Measurements from ENCODE around the gene MRPS18A.
"Not testable (repeated sequence)": the region's sequence is repeated elsewhere in the genome, so short reads cannot be mapped to it uniquely, and the experiment has no call there.

The MRPS18A gene

DNA sequence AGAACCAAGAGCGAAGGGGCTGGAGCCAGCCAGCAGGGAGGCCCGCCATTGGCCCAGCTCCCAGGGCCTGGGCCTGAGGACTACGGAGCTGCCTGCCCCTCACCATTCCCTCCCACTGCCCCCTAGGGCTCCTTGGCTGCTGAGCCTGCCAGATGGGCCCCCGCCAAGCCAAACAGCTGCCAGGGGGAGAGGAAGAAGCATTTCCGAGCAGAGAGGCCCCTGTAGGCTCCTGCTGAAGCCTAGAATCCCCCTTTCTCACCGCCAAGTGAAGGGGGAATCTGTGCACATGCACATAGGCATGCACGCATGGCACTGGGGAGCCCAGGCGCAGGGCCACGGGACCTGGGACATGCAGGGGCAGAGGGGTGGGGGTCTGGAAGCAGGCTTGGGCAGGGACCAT lies 28.5 kb upstream of the MRPS18A start:
- DNase-seq, result no peak

DNA sequence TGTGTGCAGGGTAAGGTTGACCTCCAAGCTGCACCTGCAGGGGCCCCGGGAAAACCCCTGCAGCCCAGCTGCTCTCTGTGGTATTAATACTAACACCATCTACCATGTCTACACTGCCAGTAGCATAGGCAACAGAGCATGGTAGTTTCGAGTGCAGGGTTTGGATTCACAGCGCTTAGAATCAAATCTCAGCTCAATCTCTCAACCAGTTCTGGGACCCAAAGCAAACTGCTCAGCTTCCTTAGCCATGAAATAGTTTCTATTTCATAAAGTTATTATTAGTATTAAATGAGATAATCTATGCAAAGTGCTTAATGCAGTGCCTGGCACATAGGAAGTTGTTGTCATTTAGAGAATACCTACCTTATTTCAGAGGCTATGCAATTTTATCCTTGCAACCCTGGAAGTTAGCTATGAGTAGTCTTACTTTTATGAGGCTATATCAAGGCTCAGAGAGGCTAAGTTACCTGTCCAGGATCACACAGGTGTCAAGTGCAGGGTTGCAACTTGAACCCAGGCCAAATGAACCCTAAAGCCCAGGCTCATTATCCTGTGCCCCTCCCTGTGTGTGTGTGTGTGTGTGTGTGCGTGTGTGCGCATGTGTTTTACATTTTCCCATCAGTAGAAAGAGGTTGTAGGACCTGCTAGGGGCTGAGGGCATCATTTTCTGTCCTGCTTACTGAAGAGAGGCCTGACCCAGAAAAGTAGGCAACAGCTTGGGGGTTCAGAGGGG lies 27.6 kb upstream of the MRPS18A start:
- peak; percentile 38 for DNase-seq

DNA sequence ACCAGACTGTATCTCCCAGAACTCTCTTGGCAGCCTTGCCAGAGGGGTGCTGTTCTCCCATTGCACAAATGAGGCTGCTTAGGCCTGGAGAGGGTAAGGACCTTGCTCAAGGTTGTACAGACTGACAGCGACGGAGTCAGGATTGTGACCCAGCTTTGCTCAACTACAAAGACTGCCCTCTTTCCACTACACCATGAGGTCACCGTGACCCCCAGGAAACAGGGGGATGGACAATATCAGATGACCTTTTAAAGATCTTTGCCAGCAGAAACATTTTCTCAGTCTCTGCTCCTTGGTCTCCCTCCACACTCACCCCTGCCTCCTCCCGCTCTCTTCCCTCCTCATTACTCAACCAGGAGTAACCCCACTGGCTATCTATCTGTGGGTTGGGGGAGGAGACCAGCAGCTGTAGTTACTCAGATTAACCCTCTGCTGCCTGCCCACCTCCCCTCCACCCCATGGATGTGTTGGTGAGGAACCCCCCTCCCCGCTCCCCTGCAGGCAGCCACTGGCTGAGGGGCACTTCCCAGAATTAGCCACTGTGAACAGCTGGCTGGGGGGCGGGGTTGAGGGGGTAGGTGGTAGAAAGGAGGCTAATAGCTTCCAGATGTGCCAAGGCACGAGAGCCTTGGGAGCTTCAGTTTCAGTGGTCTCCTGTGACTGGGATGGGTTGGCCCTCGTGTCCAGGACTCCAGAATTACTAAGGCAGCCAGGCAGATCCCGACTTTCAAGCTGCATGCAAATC lies 26.9 kb upstream of the MRPS18A start:
- DNase-seq, result no peak

DNA sequence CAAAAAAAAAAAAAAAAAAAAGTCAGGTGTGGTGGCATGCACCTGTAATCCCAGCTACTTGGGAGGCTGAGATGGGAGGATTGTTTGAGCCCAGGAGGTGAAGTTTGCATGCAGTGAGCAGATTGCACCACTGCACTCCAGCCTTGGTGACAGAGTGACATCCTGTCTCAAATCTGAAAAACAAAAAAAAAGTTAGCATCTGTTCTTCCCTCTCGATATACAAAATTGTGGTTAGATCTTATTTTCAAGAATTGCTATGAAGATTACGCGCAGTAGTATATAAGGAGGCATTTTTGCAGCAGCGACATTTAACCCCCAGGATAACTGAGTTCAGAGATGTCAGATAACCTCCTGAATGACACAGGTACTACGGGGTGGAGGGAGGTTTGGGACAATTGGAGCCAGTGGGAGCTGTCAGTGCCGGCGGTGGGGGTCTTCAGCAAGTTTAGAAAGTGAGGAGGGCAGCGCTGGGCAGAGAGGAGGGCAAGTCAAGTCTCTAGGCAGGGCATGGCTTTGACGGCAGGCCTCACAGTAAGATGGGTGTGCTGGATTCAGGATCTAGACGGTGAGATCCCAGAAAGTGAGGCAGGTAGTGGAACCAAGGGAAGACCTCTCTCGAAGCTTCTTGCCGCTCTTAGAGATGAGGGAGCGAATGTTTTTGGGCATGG lies 26.2 kb upstream of the MRPS18A start:
- DNase-seq, result no peak

DNA sequence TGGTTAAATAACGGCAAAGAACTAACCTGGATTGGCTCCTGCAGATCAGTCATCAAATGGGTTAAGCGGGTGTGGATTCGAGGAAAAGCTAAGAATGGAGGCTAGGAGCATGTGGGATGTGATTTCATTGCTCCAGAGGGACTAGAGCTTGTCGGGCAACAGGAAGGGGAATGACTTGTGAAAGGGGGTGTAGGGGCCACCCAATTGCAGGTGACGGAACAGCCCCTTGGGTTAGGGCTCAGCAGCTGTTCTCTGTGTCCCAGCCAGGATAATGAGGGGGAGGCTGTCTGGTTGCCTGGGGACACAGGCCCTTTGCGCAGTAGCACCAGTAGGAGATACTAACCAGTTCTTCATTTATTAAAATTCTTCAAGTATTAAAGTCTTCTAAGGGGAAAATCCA lies 25.0 kb upstream of the MRPS18A start:
- no peak for DNase-seq

DNA sequence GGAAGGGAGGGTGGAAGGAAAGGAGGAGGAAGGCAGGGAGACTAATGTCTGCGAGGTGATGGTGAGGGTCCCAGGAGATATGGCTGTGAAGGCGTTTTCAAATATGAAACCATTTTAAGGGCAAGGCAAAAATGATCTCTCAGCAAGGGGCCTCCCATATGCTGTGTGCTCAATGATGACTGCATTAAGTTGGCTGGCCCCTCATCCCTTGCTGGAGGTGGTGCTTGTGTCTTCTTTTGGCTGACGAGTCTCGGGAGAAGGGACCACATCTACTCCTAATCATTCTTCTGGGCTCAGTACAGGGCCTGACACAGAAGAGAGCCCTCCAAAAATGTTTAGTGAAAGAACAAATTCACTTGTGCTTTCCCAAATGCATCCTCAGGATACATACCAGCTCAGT lies 23.0 kb upstream of the MRPS18A start:
- no peak for DNase-seq

DNA sequence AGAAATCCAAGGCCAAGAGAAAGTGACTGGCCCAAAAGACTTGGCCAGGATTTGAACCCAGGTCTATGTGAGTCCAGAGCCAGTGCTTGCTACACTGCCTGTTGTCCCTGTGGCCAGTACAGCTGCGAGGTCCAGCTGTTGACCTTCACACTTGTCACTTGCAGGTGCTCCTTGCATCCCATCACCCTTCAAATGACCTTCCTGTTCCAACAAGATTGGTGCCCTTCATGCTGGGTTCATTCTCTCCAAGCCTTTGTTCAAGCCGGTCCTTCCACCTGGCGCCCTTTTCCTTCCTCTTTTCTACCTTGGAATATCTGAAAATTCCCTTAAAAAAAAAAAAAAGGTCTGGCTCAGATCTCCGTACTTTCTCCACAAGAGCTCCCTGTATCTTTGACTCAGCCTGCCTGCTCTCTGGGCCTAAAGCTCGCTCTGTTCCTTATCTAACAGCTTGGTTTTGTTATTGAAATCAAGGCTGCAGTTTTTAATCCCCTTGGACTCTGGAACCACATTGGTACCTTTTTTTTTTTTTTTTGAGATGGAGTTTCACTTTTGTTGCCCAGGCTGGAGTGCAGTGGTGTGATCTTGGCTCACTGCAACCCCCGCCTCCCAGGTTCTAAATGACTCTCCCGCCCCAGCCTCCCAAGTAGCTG lies 22.2 kb upstream of the MRPS18A start:
- DNase-seq, result no peak

DNA sequence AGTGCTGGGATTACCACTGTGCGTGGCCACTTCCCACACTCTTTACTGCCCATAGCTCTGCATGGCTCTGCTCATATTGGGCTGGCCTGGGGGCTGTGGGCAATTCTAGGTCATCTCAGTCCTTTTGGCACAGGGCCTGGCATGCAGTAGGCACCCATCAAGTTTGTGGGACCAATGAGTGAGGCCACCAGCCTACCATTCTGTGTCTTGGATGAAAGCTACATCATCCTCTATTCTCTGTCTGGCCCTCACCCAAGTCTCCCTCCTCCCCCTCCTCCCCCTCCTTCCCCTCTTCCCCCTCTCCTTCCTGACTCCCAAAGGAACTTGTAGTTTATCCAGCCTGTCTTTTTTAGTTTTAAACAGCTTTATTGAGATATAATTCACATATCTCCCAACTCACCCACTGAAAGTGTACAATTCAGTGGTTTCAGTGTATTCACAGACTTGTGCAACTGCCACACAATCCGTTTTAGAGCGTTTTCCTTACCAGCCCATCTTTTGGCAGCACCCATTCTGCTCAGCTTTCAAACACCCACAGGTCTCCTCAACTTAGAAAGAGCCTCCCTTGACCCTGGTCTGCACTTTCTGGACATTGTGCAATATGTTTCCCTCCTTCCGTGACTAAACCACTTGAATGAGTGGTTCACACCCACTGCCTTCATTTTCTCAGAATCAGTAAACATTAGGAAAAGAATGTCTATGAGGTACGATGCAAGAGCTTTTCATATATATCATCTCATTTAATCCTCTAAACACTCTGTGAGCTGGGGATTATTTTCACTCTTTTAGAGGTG lies 21.5 kb upstream of the MRPS18A start:
- DNase-seq, result peak; percentile 46

DNA sequence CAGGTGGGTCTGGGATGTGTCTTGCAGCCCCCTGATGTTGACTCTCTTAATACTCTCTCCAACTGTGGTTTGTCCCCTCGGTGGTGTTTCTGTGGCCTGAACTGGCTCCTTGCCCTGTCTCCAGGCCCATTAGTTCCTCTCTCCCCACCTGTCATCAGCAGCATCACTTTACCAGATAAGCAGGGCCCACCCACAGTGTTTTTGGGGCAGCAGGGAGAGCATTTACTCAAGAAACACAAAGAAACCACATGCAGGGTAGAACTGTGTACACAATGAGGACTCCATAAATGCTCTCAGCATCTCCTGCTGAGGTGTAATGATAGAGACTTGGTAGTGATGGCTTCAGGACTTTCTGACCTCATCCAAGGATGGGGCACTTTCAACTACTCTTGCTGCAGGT lies 20.2 kb upstream of the MRPS18A start:
- DNase-seq, result no peak

DNA sequence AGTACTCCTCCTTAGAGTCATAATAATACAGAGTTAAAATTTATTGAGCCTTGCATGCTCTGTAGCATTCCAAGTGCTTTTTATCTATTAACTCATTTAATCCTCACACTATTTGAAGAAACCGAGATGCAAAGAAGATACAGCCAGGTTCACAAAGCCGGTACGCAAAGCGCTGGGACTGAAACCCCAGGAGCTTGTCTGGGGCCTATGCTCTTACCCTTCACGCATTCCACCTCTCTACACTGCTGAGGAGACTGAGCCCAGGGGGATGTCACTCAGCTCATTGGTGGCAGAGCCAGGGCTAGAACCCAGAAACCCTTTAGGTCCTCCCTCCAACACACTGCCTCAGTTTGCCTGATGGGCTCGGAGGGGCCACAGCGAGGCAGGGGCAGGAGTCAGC lies 19.7 kb upstream of the MRPS18A start:
- no peak for DNase-seq

DNA sequence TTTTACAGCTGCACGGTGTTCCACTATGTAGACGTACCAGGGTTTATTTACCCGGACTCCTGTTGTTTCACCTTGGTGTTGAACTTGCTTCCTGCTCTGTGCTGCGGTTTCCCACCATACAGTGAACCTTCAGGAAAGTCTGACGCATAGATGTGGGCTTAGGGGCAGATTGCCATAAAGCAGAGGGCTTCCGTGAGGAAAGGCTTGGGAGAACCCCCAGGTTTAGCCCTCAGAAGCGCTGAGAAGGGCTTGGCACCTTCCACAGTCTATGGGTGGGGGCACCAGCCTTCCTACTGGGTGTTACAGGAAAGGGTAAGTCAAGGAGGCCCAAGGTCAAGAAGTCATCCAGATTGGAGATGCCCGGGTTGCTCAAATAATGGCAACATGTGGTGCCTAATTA lies 19.2 kb upstream of the MRPS18A start:
- DNase-seq, result no peak

DNA sequence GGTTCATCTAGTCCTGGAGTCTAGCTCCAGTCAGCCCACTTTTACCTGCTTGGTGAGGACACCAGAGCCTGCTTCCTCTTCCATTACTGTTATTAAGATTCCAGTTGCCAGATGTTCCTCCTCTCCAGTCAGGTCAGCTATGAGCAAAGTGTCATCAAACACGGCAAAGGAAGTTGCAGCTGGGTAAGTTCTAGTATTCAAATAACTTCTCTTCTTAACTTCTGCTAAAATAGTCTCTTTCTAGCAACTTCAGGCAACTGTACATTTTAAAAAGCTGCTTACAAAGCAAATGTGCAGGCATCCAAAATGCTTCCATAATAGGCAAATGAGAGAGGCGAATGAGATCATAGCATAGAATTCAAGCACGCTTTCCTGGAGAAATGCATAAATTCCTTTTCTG lies 18.4 kb upstream of the MRPS18A start:
- peak; percentile 72 for DNase-seq

DNA sequence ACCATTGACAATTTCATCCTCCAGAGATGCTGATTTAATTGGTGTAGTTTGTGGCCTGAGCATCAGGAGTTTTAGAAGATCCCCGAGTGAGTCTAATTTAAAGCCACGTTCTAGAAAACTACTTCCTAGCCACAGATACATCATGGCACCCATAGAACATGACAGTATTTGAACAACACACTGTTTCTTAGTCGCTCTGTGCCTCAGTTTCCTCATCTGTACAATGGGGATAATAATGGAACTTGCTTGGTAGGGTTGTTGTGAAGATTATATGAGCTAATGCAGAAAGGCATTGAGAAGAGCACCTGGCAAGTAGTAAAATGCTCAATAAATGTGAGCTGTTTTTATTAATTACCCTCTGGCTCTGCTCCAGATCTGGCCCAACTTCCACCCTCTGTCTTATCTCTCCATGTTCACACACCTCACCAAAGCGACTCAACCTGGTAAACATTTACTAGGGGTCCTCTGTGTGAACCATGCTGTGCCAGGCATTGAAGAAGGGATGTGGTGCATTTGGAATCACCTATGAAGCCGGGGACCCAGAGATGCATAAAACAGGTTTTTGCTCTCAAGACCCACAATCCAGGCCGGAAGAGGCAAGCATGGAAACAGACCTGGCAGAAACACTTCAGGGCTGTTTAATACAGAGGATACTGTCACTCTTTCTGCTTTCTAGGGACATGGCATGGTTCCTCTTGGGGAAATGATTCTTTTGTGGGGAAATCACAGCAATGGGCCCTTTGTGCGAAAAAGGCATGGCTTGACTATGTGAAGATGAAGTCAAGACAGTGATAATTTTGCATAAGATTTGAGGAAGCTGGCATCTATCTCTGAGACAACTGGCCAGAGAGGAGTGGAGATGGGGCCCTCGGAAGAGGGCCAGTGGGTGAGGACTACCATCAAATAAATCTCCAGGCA lies 16.2 kb upstream of the MRPS18A start:
- peak; percentile 45 for DNase-seq

DNA sequence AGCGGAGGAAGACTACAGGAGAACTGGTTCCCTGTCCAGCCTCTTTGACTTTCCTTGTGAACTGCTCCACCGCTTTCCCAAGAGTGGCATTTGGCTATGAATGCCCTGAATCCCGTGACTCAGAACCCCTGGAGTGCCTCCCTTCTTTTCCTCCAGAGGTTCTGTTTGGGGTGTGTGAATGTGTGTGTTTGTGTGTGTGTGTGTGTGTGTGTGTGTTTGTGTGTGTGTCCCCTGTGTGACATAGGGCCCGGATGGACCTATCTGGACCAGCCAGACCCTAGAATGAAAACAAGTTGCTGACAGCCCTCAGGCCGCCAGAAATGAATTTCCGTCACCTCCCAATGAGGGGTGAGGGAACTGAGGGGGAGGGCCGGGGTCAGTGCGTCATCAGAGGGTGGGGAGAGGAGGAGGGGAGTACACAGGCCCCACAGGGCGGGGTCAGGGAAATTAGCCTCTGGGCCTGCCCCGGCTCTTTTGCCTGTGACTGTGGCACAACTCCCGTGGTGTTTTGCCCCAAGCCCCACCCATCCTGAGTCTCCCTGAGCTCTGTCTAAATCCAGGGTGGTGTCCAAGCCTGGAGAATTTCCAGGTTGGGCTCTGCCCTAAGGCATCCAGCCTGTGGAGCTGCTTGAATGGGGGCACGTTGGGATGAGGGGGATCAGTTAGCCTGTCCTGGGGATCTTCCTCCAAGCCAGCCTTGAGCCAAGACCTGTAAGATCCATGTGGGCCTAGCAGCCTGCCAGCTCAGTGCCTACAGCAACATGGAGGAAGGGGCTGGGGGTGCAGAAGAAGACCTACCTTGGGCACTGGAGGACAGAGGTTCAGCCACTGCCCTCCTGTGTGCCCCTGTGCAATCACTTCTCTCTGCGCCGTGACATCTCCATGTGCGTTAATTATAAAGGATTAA lies 15.2 kb upstream of the MRPS18A start:
- DNase-seq, result peak; percentile 98

DNA sequence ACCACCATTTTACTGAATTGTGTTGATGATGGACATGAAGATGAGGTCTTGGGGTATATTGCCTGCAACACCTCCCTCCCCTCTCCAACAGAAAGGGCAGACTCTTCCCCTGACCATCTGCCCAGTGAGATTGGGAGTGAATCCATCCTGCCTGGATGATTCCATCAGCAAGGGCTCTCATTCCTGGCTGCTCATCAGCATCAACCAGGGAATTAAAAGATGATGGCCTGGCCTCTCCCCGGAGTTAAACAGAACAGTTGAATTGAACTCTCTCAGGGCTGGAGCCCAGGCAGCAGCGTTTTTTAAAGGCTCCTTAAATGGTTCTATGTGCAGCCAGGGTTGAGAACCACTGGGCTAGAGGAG lies 14.6 kb upstream of the MRPS18A start:
- no peak for DNase-seq

DNA sequence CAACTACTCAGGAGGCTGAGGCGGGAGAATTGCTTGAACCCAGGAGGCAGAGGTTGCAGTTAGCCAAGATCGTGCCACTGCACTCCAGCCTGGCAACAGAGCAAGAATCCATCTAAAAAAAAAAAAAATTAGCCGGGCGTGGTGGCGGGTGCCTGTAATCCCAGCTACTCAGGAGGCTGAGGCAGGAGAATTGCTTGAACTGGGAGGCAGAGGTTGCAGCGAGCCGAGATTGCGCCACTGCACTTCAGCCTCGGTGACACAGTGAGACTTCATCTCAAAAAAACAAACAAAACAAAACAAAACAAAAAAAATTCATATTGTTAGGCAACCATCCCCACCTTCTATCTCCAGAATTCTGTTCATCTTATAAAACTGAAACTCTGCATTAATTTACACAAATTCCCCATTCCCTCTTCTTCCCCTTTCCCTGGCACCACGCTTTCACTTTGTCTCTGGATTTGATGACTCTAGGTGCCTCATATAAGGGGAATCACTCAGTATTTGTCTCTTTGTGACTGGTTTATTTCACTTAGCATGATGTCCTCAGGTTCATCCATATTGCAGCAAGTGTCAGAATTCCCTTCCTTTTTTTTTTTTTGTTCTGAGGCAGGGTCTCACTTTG lies 13.5 kb upstream of the MRPS18A start:
- not testable (repeated sequence) for DNase-seq

DNA sequence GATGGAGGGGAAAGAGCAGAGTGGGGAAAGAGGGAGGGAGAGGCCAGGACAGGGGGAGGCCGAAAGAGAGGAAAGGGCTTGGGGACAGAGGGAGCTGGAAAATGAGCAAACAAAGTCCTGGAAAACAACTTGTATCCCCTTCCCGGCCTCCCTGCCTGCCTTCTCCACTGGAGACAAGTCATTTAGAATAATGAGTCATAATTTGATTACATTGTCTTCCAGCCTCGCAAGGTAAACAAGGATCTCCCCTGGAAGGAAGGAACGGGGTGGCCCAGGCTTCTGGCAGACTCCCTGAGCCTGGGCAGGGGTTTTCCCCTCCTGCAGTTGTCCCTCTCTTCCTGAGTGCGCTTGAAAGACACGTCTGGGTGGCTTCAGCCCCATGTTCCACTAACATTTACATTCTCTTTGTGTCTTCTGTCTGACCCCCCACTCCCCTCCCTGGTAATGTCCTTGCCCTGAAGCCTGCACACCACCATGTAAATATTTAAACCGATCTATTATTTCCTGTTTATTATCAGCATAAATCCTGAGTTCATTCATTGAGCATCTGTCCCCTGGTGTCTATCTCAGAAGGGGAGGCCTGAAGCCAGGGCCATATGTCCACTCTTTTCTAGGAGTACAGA lies 12.1 kb upstream of the MRPS18A start:
- peak; percentile 88 for DNase-seq

DNA sequence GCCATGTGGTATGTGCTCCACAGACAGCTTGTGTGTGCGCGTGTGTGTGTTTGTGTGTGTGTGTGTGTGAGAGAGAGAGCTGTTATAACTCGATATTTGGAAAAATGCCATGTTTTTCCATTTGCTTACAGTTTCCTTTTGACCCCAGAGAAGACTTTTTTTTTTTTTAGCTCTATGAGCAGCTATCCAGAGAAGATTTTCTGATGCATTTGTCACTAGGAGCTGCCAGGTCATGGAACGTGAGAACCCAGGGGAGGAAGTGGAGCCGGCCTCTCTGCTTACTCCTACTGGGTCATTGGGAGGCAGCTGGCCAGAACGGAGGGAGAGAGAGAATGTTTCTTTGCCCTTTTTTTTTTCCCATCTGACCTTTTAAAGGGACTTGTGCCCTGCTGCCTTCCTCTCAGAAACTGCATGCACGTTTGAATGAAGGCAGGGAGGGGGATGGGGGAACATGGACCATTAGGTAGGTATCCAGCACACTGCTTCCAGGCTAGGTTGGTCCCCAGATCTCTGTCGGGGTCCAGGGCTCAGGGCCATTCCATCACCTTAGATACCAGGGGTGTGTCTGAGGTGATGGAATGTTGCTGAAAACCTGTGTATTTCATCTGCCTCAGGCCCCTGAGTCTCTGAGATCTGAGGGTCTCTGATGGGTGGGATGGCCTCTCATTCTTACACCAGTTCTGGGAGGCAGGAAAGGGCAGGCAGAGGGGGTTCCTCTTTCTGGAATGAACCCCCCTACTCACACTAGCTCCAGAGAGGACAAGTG lies 11.2 kb upstream of the MRPS18A start:
- peak; percentile 90 for DNase-seq

DNA sequence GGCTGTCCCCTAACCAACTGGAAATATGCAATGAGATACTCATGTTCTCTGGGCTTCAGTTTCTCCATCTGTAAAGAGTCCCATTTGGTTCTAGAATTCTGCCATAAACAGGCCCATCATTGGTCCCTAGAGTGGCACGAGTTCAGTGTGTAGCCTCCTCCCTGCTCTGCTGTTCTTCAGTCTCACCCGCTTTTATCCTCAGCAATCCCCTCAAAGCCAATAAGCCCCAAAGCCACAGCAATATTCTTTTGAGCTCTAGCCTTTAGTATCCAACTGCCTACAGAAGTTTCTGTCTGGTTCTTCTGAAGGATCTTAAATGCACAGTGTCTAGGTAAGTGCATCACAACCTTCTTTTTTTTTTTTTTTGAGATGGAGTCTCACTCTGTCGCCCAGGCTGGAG lies 9.8 kb upstream of the MRPS18A start:
- no peak for DNase-seq
